HCT116 (cell line): ENCODE measurements around the gene ZBED3. TPM values are rescaled to one million over a fixed set of nuclear protein-coding genes. Genes with fewer than 3 reads are reported as not detected.

ENCODE experiments used
- ATAC-seq: fragments of 200-7000 bp; cut with Tn5 transposase; 2 replicates; pipeline ENCODE4 v1.9.1; 2020; ENCODE audit warnings: mild to moderate bottlenecking, moderate library complexity
- BruUV-seq: library from RNA; stranded (reverse); fragments of 400-500 nt; replicated peaks from 2 replicates; lab custom pipeline; 2021; lab: Mats Ljungman, UMichigan
- CTCF ChIA-PET: fragments of 300-600 bp; sonication (Branson Sonifier 250); formaldehyde crosslinking; loops from one replicate; lab custom pipeline; 2021; ENCODE audit warnings: antibody characterized with exemption; lab: Charles Lee
- POLR2A ChIA-PET: fragments of 300-600, 350-600 bp; sonication (Branson Sonifier 250); formaldehyde crosslinking; loops from one replicate; lab custom pipeline; 2021; ENCODE audit warnings: antibody characterized with exemption; lab: Charles Lee
- RAD21 ChIA-PET, 2 experiments: fragments of 300-600 bp; sonication (Branson Sonifier 250); formaldehyde crosslinking; loops; one replicate each; lab custom pipeline; 2023; ENCODE audit warnings: low total read pairs in 2 of 2; ENCODE audit not compliant: uncharacterized antibody in 2 of 2, unreplicated experiment in 2 of 2, low non-redundant PET in 1 of 2; lab: Charles Lee
- DNase-seq: peaks from one replicate; pipeline ENCODE4 v3.0.0-alpha.2; 2010; ENCODE audit warnings: low read depth, low spot score
- H2AFZ ChIP-seq: fragments of 200-600 bp; shearing (Covaris generic), sonication (generic); 2 replicates; pipeline ENCODE4 v1.6.1; 2017; ENCODE audit warnings: low read depth, mixed run types, mixed read lengths, antibody characterized with exemption, low read length; ENCODE audit not compliant: poor library complexity, severe bottlenecking
- H3K27ac ChIP-seq: 2 replicates; pipeline ENCODE4 v1.5.1; 2012; ENCODE audit warnings: low read depth, low read length
- H3K27me3 ChIP-seq: fragments of 200-600 bp; sonication (generic); 2 replicates; pipeline ENCODE4 v1.6.1; 2016; ENCODE audit warnings: mixed run types, low read length, mixed read lengths; ENCODE audit not compliant: insufficient read depth
- H3K36me3 ChIP-seq, 2 experiments: fragments of 200-500 bp in 1 of 2; fragments of 200-600 bp in 1 of 2; sonication (Bioruptor generic) in 1 of 2; sonication (generic) in 1 of 2; 2 replicates each; pipeline versions ENCODE4 v1.5.1 to v1.6.1; 2014 to 2016; ENCODE audit warnings: low read length in 2 of 2, inconsistent platforms in 1 of 2, mixed read lengths in 1 of 2, mixed run types in 1 of 2; ENCODE audit not compliant: insufficient read depth in 2 of 2, control insufficient read depth in 1 of 2
- H3K4me1 ChIP-seq, 2 experiments: fragments of 200-600 bp in 1 of 2; sonication (generic) in 1 of 2; 2 replicates each; pipeline versions ENCODE4 v1.5.1 to v1.6.1; 2012 to 2017; ENCODE audit warnings: low read length in 2 of 2, inconsistent platforms in 1 of 2, mild to moderate bottlenecking in 1 of 2, mixed read lengths in 1 of 2, mixed run types in 1 of 2, moderate library complexity in 1 of 2; ENCODE audit not compliant: insufficient read depth in 2 of 2, control insufficient read depth in 1 of 2
- H3K4me2 ChIP-seq: fragments of 200-600 bp; sonication (generic); 2 replicates; pipeline ENCODE4 v1.6.1; 2017; ENCODE audit warnings: mixed run types, low read length, mixed read lengths
- H3K4me3 ChIP-seq, 2 experiments: fragments of 200-600 bp in 1 of 2; sonication (generic) in 1 of 2; replicated peaks in 1 of 2; 2 replicates each; pipeline ENCODE4 v1.5.1; 2011 to 2016; ENCODE audit warnings: low read length in 2 of 2, control low read depth in 1 of 2, low read depth in 1 of 2, mild to moderate bottlenecking in 1 of 2, mixed read lengths in 1 of 2, mixed run types in 1 of 2
- H3K79me2 ChIP-seq: fragments of 200-600 bp; sonication (generic); 2 replicates; pipeline ENCODE4 v1.6.1; 2017; ENCODE audit warnings: mild to moderate bottlenecking, mixed run types, low read length, moderate library complexity, mixed read lengths; ENCODE audit not compliant: insufficient read depth
- H3K9ac ChIP-seq: fragments of 200-600 bp; sonication (generic); 2 replicates; pipeline ENCODE4 v1.6.1; 2016; ENCODE audit warnings: low read length, mixed read lengths
- H3K9me2 ChIP-seq: fragments of 200-600 bp; sonication (generic), shearing (Covaris generic); 2 replicates; pipeline ENCODE4 v1.6.1; 2017; ENCODE audit warnings: mixed run types, mild to moderate bottlenecking, moderate library complexity; ENCODE audit not compliant: insufficient read depth
- H3K9me3 ChIP-seq, 2 experiments: fragments of 200-500 bp in 1 of 2; fragments of 200-600 bp in 1 of 2; sonication (Bioruptor generic) in 1 of 2; sonication (generic) in 1 of 2; 2 replicates each; pipeline ENCODE4 v1.6.1; 2014 to 2017; ENCODE audit warnings: low read length in 2 of 2, mixed read lengths in 2 of 2, inconsistent platforms in 1 of 2, low read depth in 1 of 2, mild to moderate bottlenecking in 1 of 2, mixed run types in 1 of 2, moderate library complexity in 1 of 2; ENCODE audit not compliant: control insufficient read depth in 1 of 2, insufficient read depth in 1 of 2
- H4K20me1 ChIP-seq: fragments of 200-600 bp; sonication (generic), shearing (Covaris generic); 2 replicates; pipeline ENCODE4 v1.6.1; 2017; ENCODE audit warnings: mixed run types, mild to moderate bottlenecking, moderate library complexity; ENCODE audit not compliant: insufficient read depth
- CBX3 ChIP-seq: IDR thresholded peaks from 2 replicates; pipeline ENCODE4 v1.6.1; 2012; ENCODE audit warnings: low read depth
- CEBPB ChIP-seq: IDR thresholded peaks from 2 replicates; pipeline ENCODE4 v1.6.1; 2012; ENCODE audit warnings: low read depth
- CTCF ChIP-seq, 3 experiments: fragments of 200-600 bp in 1 of 3; sonication (generic) in 1 of 3; IDR thresholded peaks in 2 of 3; conservative IDR thresholded peaks in 1 of 3; 2 replicates each; pipeline ENCODE4 v1.5.1; 2012 to 2017; ENCODE audit warnings: low read depth in 2 of 3, low read length in 2 of 3, antibody characterized with exemption in 1 of 3, borderline replicate concordance in 1 of 3, control low read depth in 1 of 3, mild to moderate bottlenecking in 1 of 3, mixed read lengths in 1 of 3, mixed run types in 1 of 3, moderate library complexity in 1 of 3; ENCODE audit not compliant: insufficient read depth in 1 of 3
- EZH2 ChIP-seq: fragments of 200-600 bp; sonication (generic); IDR thresholded peaks from 2 replicates; pipeline ENCODE4 v1.6.1; 2017; ENCODE audit warnings: antibody characterized with exemption, mixed run types
- EZH2phosphoT487 ChIP-seq: fragments of 200-600 bp; IDR thresholded peaks from 2 replicates; pipeline ENCODE4 v1.6.1; 2018; ENCODE audit warnings: antibody characterized with exemption, borderline replicate concordance
- POLR2AphosphoS5 ChIP-seq: IDR thresholded peaks from 2 replicates; pipeline ENCODE4 v1.6.1; 2011; ENCODE audit warnings: mild to moderate bottlenecking, low read depth, low read length, moderate library complexity
- REST ChIP-seq: IDR thresholded peaks from 2 replicates; pipeline ENCODE4 v1.6.1; 2012; ENCODE audit warnings: low read depth
- SIN3A ChIP-seq: IDR thresholded peaks from 2 replicates; pipeline ENCODE4 v1.6.1; 2012; ENCODE audit warnings: low read depth
- SRF ChIP-seq: IDR thresholded peaks from 2 replicates; pipeline ENCODE4 v1.6.1; 2012; ENCODE audit warnings: low read depth
- ZFX ChIP-seq: fragments of 450-650 bp; IDR thresholded peaks from 2 replicates; pipeline ENCODE4 v1.6.1; 2017
- ZNF274 ChIP-seq: fragments of 200-500 bp; sonication (Bioruptor generic); IDR thresholded peaks from 2 replicates; pipeline ENCODE4 v1.6.1; 2014; ENCODE audit warnings: mild to moderate bottlenecking, low read depth, low read length, inconsistent platforms
- intact Hi-C: fragments of 100-400 bp; cut with micrococcal nuclease; formaldehyde crosslinking; loops from 2 replicates; pipeline ENCODE4 v1.10.0; 2022
- total RNA-seq: library from RNA; stranded (reverse); gene quantifications from one replicate; pipeline ENCODE4 v1.2.1, GENCODE V29; 2021; ENCODE audit not compliant: unreplicated experiment

The ZBED3 gene
- total RNA-seq, 1 experiment from 2014 or later, result 12.7 TPM

GRCh38 chr5:77066184-77066583, 20.9 kb downstream of the ZBED3 start:
- H3K9me2 ChIP-seq, result no peaks in the 10 kb centered on the region
- intact Hi-C loops, result loop anchor here (10.0 kb wide), 2 partner anchors 159 to 429 kb away; partner anchors contain the start of gene WDR41
- ChIA-PET CTCF (no interaction called here), RAD21 (no interaction called here), POLR2A (no interaction called here)
- no peak overlapping the region for H3K9ac ChIP-seq
- no peak overlapping the region for H2AFZ ChIP-seq
- peaks cover 4% of the 10 kb centered on the region for H4K20me1 ChIP-seq
- H3K9me3 ChIP-seq, result no peaks in the 10 kb centered on the region
- no peaks in the 10 kb centered on the region for H3K79me2 ChIP-seq
- no peak overlapping the region for H3K4me3 ChIP-seq
- no peak overlapping the region for H3K4me2 ChIP-seq
- TF ChIP-seq ZFX (no peak), SIN3A (no peak), EZH2 (no peak), POLR2AphosphoS5 (no peak), SRF (no peak), CEBPB (no peak), CTCF (IDR thresholded peaks at IDR 0.05 in 2 of 3, conservative IDR thresholded peaks at IDR 0.05 in 1 of 3; ENCODE audit: borderline replicate concordance in 1 of 3, insufficient read depth in 1 of 3, low read depth in 2 of 3, low read length in 2 of 3) (no peak), CBX3 (no peak), ZNF274 (no peak), REST (no peak), EZH2phosphoT487 (no peak)
- peaks cover 13 to 34% of the 10 kb centered on the region in 2 experiments; a peak in 2 of 4 replicates for H3K36me3 ChIP-seq
- H3K27me3 ChIP-seq, result no peaks in the 10 kb centered on the region
- no peak overlapping the region for H3K27ac ChIP-seq
- DNase-seq (no peak), ATAC-seq (no peak)
- H3K4me1 ChIP-seq, result no peaks in the 10 kb centered on the region
- BruUV-seq, result no TSS peak
